HG02759 (cell line): ENCODE results near the gene ARHGEF33.
A peak's percentile ranks its signal among the peaks of the same experiment; 100 is the strongest.

ENCODE experiments used
- ATAC-seq: cut with Tn5 transposase; IDR thresholded peaks from one replicate; pipeline ENCODE4 v1.9.1; 2021; ENCODE audit warnings: mild to moderate bottlenecking, moderate library complexity; ENCODE audit not compliant: unreplicated experiment

ARHGEF33 gene

DNA sequence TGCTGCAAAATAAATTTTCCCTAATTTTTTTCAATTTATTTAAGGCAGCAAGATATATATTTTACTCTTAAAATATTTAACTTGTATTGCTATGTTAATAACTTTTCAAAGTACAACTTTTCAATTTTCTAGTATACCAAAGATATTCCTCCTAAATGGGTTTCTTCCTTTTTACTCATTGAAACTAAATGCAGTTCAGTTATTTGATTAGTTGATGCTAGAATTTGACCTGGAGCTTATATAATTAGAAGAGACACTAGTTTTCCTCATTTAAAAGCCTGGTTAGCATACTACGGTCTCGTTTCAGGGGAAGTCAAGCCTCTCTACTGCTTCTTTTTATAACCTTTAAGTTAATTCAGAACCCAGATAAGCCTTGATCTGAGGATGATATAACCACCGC, at the start of gene ARHGEF33:
Gene ARHGEF33, plus strand, starts transcription at position 301 of the 400 bp plus-strand sequence. CDS start 29,573 bp downstream, outside the sequence.
- no peak for ATAC-seq

DNA sequence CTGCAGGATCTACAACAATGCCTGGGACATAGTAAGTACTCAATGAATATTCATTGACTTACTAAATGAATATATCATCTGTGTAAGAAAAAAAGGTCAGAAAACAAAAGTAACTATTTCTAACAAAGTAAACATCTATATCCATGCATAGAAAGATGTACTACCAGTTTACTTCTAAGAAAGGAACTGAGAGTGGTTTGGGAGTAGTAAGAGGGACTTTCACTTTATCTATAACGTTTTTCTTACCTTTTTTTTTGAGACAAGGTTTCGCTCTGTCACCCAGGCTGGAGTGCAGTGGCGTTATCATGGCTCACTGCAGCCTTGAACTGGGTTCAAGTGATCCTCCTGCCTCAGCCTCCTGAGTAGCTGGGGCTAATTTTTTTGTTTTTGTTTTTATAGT, 39.6 kb upstream of the ARHGEF33 start:
- ATAC-seq = peak; percentile 93

DNA sequence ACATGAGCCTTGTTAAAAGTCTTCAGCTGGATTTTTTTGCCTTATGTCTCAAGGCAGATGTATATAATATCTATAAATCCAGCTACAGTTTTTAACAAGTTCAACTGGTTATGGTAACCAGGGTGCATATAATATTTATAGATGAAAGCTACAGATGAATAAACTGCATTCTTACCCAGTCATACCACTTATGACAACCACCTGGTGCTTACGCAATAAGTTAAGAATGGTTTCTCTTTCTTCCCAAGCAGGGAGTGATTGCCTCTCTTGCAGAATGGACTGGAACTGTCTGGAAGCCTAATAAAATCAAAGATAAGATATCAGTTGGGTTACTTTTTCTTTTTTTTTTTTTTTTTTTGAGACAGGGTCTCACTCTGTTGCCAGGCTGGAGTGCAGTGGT, 33.5 kb upstream of the ARHGEF33 start:
- ATAC-seq = no peak

DNA sequence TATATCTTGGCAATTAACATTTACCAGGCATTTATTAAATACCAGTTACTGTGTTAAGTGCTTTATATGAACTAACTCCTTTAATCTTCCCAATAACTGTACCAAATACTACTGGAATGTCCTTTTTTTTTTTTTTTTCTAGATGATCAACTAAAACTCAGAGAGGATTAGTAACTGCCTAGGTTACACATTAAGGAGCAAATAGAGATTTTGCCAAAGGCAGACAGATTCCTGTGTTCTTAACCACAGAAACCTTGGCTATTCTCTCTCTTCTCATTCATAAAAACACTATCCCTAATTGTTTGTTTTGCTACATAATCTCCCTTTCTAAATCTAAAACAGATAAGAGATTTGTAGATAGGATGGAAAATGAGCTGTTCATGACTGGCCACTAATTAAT, 27.2 kb upstream of the ARHGEF33 start:
- no peak for ATAC-seq

DNA sequence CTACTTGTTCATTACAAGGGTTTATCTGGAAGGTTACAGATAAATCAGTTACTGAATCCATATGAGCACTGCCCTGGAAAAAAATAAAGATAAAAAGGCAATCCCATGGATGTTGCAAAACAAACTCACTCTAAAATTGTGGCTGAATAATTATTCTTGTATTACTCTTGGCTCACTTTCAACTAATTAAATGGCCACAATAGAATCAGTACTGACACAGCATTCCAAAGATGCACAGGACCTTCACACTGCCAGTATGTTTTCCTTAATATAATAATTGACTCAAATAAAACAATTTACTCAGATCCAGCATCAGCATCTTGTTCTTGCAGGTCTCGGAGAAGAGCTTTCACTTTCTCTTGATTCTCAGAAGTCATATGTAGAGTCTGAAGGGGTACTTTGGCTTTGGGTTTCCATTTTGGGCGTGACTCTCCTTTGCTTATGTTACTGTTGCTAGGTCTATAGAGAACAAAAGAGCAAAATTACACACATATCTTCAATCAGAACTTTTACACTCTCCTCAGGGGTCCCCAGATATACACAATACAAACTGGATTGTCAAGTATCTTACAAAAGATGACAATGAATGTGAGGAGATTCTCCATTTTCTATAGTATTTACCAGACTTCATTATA, 26.5 kb upstream of the ARHGEF33 start:
- ATAC-seq = no peak

DNA sequence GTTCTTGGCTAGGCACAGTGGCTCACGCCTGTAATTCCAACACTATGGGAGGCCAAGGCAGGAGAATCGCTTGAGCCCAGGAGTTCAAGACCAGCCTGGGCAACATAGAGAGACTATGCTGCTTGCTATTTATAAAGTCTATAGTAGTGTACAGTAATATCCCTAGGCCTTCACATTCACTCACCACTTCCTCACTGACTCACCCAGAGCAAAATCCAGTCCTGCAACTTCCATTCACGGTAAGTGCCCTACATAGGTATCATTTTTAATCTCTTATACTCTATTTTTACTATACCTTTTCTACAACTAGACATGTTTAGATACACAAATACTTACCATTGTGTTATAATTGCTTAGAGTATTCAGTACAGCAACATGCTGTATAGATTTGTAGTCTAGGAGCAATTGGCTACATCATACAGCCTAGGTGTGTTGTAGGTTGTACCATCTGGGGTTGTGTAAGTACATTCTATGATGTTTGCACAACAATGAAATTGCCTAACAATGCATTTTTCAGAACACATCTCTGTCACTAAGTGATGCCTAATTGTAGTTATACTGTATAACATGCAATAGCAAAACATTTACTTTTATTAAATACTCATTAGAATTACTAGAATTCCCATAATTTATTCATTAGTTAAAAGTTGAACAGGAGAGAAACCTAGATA, 22.8 kb upstream of the ARHGEF33 start:
- ATAC-seq = no peak

DNA sequence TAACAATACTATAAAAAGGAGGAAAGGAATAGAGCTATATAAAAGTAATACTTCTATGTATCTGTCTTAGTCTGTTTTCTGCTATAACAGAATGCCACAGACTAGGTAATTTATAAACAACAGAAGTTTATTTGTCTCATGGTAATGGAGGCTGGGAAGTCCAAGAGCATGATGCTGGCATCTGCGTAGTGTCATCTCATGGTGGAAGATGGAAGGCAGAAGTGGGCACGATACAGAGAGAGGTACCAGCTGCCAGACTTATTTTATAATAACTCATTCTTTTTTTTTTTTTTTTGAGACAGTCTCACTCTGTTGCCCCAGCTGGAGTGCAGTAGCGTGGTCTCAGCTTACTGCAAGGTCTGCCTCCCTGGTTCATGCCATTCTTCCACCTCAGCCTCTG, 18.2 kb upstream of the ARHGEF33 start:
- ATAC-seq = no peak

DNA sequence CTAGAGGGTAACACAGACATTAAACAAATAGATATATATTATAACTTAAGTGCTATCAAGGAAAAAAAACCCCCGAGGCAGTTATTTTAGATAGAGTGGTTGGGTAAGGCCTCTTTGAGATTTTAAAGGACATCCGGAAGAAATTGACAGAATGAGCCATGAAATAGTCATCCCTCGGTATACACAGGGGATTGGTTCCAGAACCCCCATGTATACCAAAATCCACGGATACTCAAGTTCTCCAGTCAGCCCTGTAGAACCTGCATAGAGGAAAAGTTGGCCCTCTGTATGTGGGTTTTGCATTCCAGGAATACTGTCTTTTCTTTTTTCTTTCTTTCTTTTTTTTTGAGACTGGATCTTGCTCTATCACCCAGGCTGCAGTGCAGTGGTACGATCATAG, 15.9 kb upstream of the ARHGEF33 start:
- ATAC-seq = no peak

DNA sequence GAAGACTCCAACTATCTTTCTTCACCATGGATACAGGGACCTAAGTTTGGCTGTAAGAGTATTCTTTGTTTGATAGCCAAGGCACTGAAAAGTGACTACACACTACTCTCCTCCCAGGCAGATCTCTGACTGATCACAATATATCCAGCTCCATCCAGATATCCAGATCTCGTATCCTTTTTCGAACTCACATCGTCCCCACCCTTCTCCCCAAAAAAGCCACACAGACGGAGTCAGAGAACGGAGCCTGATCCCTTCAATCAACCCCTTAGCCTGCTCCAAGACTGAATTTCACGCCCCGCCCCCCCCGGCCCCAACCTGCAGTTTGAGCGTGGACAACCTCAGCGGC, 14.5 kb upstream of the ARHGEF33 start:
- no peak for ATAC-seq

DNA sequence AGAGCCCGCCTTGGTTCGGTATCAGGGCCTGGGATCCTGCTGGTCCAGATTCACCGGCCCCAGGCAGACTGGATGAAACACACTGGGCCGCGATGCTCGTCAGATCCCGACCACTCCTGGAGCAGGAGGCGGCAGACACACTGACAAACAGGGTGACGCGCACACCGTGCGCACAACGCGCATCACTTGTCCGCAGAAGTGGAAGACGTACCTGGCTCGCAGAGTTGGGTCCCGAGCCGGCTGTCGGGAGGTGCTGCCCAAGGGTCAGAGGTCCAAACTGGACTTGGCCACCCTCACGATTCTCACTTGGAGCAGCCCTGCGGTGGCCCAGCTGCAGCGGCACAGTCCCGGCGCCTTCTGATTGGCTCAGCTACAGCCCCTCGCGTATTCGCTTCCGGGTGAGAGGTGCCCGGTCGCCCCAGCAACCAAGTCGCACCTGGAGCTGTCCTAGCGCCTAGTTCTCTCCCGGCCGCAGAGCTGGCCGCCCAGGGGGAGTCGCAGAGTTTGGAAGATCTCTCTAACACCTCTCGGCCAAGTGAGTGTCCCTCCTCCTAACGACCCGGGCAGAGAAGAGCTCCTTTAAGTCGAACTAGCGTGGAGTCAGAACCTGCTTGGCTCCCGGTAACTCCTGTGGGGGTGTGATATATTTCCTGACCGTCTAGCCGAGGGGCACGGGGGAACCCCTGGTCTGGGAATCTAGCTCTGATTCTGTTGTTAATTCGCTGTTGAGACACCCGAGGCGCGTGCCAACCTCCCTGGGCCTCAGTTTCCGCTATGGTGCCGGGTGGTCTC, 13.9 kb upstream of the ARHGEF33 start, which contains the start of the genes DHX57 and MORN2:
Gene DHX57, minus strand, starts transcription at position 359 of the 792 bp plus-strand sequence. CDS start 7,529 bp downstream, outside the sequence.
Gene MORN2, plus strand, starts transcription at position 401 of the 792 bp plus-strand sequence.
- ATAC-seq = peak; percentile 100

DNA sequence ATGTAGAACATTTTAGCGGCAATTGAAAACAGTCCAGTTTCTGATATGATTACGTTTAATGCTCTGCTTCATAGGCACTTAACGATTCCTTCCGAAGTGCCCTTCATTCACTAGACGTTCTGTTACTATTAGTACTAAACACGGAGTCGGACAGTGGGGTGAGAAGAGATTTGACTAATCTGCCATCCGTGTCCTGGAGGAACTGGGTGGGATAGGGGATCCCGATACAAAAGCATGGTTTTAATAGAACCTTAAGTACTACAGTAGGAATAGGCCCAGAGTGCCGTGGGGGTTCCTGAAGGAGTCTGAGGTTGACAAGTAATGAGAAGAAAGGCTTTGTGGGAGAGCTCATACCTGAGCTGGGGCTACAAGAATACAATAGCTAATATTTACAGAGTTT, 13.3 kb upstream of the ARHGEF33 start:
- no peak for ATAC-seq

DNA sequence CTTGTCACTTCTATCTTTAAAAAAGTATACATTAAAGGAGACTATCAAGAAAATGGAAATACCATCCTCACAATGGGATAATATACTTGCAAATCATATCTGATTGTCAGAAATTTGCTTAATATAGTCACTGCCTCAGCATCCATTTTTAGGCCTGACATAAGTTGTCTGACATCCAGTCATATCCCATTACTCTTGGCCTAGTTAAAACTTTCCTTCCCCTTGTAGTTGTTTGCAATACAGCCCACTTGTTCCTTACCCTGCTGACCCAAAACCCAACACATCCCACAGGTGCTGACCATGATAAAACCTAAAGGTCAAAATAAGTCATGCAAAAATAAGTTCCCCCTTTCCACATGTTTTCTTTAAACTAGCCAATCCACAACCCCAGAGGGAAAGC, 3.6 kb upstream of the ARHGEF33 start:
- no peak for ATAC-seq

DNA sequence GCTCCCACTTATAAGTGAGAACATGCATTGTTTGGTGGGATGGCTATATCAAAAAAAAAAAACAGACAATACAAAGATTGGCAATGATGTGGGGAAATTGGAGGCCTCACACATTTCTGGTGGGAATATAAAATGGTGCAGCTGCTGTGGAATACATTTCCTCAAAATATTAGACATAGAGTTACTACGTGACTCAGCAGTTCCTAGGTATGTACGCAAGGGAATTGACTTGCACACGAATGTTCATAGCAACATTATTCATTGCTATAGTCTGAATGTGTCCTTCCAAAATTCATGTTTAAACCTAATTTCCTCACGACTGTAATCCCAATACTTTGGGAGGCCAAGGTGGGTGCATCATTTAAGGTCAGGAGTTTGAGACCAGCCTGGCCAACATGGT, 2.3 kb upstream of the ARHGEF33 start:
- no peak for ATAC-seq

DNA sequence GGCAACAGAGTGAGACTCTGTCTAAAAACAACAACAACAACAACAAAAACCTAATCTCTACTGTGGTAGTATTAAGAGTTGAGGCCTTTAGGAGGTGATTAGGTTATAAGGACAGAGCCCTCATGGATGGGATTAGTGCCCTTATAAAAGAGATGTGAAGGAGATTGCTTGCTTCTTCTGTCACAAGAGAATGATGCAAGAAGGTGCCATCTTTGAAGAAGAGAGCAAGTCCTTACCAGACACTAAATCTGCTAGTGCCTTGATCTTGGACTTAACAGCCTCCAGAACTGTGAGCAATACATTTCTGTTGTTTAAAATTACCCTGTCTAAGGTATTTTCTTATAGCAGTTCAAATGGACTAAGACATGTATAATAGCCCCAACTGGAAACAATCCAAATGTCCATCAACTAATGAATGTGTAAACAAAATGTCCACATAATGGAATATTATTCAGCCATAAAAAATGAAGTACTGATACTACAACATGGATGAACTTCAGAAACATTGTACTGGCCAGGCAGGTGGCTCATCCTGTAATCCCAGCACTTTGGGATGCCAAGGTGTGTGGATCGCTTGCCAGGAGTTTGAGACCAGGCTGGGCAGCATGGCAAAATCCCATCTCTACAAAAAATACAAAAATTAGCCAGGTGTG, 1.6 kb upstream of the ARHGEF33 start:
- no peak for ATAC-seq

DNA sequence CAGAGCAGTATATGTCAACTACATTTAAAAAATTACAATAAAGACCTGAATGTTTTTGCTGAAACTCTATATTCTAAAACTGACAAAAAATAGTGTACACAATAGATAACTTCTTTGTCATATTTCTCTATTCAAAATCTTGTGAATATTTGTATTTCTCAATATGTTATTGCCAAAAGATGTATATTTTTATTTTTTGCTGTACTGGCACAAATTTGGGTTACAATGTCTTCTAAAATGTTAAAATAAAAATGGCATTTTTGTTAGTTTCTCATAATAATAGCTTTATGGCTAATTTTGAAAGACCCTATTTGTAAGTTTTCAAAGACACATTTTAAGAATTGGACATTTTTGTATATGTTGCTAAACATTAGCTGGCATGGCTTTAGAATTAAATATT, 630 bp upstream of the ARHGEF33 start:
- ATAC-seq = no peak

DNA sequence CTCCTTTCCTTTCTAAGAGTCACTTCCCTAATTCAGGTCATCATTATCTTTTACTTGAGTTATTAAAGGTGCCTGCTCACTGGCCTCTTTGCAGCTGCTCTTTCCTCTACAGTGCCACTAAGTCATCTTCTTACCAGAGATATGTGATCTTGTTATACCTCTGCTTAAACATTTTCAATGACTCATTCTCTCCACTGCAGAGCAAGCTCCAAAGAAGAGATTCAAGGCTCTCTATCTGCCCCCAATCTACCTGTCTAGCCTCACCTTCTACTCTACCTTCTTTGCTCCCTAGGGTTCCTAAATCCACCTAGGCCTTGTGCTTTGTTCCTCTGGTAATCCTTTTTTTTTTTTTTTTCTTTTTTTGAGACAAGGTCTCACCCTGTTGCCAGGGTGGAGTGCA, 3.1 kb downstream of the ARHGEF33 start:
- no peak for ATAC-seq

DNA sequence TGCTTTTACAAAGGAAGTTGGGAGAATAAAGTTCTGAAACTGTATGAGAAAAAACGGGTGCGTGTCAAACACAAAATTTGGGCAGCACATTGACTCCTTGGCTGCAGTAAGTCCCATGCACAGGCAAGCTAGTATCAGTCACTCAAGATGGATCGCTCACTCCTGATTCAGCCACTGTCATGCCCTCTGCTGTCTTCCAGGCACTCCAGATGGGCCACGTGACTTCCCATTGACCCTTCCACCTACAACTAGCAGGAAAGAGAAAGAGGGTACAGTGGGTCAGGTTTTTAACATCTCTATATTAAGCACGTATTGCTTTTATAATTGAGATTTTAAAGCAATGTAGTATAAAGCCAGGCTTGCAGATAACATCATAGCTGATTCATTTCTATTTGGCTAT, 8.6 kb downstream of the ARHGEF33 start:
- ATAC-seq = no peak

DNA sequence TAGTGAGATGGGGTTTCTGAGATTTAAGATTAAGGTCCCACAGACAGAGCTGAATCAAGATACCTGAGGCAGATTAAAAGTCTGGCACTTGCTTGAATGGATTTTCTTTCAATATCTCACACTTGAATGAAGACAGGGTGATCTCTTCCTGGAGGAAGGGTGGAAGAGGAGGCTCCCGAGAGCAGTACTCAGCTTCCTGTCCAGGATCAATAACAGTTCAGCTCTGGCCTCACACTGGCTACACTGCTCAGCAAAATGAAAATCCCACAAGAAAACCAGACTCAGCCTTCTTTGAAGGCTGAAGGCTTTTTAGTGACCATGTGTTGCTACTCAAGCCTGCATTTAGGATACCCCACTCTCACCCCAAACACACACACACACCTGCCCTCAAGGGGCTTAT, 11.1 kb downstream of the ARHGEF33 start:
- ATAC-seq = no peak

DNA sequence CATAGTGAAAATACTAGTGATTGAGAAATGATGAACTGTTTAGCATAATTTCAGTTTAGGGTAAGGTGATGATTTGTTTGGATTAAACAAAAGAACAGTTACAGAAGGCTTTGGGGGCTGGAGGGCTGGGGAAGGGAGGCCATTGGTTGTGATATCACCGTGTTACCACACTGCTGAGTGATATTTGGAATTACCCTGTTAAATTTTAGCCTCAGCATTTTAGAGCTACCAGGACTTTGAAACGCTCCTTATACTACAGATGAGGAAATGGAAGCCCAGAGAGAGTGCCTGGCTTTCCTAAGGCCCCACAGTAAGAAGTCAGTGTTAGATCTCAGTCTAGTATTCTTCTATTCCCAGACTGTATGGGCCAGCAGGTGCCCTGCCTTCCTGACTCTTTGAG, 15.6 kb downstream of the ARHGEF33 start:
- ATAC-seq = peak; percentile 51

DNA sequence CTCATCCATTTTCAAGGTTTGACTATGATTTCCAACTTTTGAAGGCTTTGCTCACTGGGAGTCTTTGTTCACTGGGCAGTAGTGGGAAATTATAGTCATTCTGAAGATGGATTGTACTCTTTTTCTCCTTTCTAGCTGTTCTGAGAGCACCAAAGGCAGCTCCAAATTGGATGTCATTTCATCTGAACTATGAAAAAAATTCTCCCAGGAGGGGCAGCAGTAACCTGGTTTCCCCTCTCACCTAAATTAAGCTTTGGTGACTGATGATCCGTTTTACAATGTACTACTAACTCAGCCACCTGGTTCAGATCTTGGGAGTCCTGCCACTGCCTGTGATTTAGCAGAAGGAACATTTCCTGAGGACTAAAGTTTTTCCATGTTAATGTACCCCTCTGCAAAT, 17.6 kb downstream of the ARHGEF33 start:
- no peak for ATAC-seq
